HuH-7 (cell line): ENCODE measurements around the gene MICAL2.

Experiments
- DNase-seq: peaks from one replicate; pipeline ENCODE4 v3.0.0; 2011; ENCODE audit warnings: low spot score

The MICAL2 gene

GRCh38 chr11:12155696-12156095, 45.3 kb downstream of the MICAL2 start:
- no peak for DNase-seq

DNA sequence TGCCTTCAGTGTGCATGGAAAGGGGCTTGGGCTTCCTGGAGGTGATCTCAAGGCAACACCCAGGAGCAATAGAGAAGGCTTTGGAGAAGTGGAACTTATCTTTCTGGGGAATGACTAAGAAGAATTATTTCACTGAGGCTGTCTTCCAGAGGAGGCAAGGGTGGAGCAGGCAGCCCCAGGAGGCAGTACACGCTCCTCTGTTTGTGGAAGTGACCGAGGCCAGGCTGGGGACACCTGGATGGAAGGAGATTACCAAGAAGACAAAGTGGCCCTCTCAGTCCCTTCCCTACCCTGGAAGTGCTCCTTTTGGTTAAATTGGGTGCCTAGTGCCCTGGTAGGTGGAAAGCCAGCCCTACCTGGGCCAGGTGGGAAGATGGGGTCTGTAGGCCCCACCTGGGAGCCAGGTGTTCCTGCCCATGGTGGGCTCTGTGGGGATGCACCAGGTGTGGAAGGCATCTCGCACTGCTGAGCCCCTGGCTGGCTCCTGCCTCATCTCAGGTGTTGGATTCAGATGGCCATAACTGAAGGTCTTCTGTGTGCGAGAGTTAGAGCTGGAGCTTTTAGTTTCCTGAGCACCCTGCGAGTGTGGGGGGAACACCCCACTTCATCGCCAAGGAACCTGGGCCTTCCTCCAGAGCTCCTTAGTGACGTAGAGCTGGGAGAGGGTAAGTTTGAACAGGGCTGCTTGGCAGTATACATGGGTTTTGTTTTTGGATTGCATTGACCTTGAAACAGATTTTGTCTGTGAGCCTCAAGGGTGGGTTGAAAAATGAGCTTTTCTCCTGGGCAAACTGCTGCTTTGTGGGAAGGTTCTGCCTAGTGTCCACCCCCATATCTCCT, 46.1 kb downstream of the MICAL2 start:
- no peak for DNase-seq

- DNase-seq, result no peak
Measured at GRCh38 chr11:12157241-12157661, 46.9 kb downstream of the MICAL2 start.

DNA sequence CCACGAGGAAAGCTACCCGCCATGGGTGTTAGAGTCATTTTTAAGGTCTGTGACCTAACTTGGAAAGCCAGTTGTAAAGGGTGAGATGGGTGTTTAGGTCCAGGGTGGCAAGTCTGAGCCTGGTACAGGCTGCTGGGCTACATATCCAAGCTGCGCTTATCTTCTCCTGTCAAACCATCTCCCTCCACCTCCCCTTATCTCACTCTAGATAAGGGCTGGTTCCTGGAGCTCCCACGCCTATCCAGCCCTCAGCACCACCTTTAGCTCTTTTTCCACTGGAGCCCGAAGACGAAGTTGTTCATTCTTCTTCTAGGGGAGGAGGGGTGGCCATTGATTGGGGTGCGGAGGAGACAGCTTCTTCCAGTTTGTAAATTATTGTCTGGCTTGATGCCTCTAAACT, 48.5 kb downstream of the MICAL2 start:
- no peak for DNase-seq

DNA sequence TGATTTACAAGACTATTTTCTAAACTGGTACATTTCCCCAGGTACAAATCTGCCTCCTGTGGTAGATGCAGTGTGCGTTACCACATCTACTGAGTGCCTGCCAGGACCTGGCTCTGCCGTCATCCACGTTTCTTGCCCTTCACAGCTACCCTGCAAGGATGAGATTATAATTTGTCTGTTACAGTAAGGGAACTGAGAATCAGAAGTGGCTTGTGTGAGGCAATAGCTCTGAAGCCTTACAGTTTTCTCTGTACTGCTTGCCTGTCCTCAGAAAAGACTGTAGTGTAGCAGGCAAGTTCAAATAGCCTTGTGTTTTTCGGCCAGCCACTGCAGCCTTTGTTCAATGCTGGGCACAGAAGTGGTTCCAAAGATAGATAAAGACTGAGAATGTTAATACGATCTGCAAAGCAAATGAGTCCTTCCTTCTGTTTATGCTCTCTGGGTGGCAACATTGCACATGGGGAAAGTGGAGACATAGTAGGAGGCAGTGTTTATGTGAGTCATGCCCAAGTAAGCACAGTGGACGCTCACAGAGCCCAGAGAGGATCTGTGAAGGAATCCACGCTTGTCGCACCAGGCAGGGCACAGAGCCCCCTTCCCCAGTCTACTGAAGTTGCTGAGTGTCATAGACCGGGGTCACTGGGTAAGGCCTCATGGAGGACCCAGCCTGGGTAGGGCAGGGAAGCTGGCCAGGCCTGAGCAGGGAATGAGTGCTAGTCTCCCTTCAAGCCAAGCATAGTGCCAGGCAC, 49.1 kb downstream of the MICAL2 start:
- no peak for DNase-seq

DNA sequence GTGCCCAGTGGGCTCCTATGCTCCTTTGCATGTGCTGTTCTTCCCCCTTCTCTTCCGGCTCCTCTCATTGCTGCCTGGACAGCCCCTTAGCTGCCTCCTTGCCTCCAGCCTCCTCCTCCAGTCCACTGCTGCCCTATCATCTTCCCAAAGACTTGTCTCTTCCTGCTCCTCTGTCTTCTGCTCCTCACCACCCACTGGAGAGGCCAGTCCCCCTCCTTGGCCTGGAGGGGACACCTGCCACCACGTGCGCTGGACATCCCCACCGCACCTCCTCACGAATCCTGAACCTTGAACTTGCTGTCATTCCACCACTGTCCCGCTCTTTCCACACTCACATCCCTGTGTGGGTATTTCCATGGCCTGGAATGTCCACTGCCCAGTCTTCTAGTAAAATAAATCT, 49.8 kb downstream of the MICAL2 start:
- no peak for DNase-seq

GRCh38 chr11:12160680-12161079, 50.3 kb downstream of the MICAL2 start:
- no peak for DNase-seq

GRCh38 chr11:12161137-12161536, 50.7 kb downstream of the MICAL2 start:
- no peak for DNase-seq

- no peak for DNase-seq
Measured at GRCh38 chr11:12161603-12162350, 51.4 kb downstream of the MICAL2 start.

DNA sequence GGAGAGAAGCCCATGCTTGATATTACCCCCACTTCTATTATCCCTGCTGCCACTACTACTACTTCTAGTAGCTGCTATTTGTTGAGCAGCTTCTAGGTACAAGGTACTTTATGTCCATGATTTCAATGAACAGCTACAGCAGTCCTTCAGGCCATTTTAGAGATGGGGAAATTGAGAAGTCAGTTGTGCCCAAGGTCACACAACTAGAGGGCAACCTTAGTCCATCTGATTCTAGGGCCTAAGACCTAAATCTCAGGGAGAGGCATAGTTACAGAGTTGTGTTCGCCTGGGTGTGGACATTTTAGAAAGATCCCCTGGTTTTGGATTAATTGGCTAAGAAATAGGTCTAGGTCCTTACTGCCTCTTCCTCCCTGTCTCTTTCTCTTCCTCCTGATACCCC, 52.3 kb downstream of the MICAL2 start:
- DNase-seq, result no peak

GRCh38 chr11:12163181-12163941, 53.0 kb downstream of the MICAL2 start:
- no peak for DNase-seq

DNA sequence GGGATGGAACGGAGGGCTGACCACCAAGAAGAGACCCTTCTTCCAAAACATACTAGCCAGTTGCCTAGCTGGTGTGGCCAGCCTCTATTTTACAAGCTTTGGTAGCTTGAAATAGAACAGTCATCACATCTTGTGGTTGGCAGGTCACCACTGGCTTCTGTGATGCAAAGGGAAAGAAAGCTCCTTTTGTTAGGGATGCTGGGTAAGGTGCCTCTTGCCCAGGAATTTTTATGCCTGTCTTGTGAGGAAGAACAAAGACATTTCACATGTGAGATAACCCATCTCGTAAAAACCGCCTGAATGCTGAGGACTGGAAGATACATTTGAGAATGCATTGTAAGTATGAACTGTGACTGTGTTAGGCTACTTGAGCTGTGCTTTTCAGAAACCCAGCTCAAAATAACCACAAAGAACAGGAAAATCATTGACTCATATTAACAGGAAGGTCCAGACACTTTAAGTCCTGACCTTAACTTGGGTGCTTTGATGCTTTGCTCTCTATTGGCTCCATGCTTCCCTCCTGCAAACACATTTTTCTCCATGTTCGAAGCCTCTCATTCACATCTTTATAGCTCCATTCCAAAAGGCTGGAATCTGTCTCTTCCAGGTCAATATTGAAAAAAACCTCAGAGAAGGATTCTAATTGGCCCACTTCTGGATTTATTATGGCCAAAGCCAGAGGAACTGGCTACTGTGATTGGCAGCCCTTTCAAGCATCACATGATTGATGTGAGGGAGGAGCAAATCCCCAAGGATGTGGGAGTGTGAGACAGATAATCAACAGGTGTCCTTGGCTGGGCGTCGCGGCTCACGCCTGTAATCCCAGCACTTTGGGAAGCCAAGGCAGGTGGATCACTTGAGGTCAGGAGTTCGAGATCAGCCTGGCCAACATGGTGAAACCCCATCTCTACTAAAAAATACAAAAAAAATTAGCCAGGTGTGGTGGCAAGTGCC, 53.9 kb downstream of the MICAL2 start:
- DNase-seq, result no peak

- no peak for DNase-seq
Measured at GRCh38 chr11:12165237-12165875, 55.0 kb downstream of the MICAL2 start.

DNA sequence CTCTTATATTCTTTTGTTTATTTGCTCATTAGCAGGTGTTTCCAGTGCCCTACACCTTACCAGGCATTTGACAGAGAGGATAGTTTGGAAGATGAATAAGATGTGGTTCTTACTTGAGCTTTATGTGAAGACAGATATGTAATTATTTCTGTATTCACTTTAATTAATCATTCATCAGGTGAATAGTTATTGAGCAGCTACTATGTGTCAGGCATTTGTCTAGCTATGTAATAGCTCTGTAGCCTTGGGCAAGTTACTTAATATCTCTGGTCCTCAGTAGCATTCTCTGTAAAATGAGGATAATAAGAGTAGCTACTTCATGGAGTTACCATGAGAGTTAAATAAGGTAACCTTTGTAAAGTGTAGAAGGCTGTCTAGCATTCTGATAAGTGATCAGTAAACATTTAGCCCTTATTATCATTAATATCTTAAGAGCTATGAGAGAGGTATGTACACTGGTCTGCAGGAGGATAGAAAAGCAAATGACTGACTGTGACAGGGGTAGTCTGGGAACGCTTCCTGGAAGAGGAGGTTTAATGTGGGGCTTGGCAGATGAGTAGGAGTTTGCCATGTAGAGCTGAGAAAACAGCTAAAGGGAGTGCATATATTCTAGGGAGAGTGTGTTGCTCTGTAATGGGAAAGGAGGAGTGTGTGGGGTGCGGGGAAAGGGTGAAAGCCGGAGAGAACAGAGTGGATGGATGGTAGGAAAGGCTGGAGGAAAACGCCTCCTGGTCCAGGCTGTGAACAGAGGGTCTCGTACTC, 56.1 kb downstream of the MICAL2 start:
- no peak for DNase-seq

- DNase-seq, result peak; percentile 44
Measured at GRCh38 chr11:12167061-12168000, 56.9 kb downstream of the MICAL2 start.

DNA sequence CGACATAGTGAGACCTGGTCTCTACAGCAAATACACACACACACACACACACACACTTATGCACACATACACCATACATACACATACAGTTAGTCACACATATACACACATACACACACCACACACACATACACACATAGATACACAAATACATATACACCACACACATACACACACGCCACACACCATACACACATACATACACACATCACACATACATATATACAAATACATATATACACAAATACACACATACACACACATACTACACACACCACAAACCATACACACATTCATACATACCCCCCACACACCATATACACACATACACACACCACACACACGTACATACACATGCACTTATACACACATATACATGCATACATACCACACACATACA, 57.7 kb downstream of the MICAL2 start:
- DNase-seq, result no peak

GRCh38 chr11:12169822-12170221, 59.4 kb downstream of the MICAL2 start:
- DNase-seq, result no peak

DNA sequence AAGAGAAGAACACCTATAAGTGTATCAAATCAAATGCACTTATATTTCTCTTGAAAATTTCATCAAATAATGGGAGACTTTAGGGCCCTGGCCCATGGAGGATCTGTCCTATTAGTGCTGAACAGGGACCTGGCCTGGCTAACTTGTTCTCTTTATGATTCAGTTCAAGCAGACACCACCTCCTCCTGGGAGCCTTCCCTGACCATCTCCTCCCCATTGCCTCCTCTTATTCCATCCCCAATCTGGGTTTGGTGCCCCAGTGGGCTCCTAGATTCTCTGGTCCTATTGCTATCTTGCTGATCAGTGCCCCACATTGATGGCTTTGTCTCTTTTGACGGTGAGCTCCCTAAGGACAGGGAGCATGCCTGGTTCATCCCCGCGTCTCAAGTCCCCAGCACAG, 60.1 kb downstream of the MICAL2 start:
- DNase-seq, result no peak
